ENCODE measurements around the gene SBNO2.

Gene SBNO2

DNA sequence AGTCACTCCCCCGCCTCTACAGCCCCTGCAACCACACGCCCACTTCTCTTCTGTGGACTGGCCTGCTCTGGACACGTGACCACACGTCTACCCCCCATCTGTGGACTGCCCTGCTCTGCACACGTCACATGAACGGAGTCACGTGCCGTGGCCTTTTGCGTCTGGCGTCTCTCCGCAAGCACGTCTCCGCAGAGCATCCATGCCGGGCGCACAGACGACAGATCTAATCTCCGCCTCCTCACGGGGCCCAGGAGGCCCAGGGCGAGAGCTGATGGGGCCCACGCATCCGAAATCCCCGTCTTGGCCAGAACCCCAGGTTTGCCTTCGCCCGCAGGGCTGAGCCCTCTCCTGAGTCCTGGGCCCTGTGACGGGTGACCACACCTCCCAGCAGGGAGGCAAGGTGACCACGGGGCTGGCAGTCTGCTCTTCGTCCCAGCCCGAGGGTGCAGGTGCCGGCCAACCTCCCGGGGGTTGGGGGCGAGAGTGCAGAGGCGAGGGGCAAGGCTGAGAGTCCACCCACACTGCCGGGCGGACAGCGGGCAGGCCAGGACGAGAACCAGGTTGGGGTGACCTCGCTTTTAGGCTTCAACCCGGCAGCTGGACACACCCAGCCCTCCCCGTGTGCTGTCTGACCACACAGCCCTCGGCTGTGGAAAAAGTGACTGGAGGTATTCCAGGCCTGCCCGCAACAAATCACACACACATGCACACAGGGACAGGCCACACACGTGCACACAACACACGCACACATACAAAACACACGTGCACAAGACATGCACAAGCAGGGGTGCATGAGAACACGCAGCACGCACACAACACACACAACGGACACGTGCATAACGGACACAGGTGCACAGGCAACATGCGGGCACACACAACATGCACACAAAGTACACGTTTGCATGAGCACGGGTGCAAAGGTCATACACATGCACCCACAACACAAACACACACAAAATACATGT, 3.9 kb downstream of the SBNO2 start:
- DNase-seq (ENCODE audit: extremely low read depth in 1 of 2, low read depth in 1 of 2) = no peak

GRCh38 chr19:1169411-1169791, 4.7 kb downstream of the SBNO2 start:
- DNase-seq (ENCODE audit: extremely low read depth in 1 of 2, low read depth in 1 of 2) = no peak

DNA sequence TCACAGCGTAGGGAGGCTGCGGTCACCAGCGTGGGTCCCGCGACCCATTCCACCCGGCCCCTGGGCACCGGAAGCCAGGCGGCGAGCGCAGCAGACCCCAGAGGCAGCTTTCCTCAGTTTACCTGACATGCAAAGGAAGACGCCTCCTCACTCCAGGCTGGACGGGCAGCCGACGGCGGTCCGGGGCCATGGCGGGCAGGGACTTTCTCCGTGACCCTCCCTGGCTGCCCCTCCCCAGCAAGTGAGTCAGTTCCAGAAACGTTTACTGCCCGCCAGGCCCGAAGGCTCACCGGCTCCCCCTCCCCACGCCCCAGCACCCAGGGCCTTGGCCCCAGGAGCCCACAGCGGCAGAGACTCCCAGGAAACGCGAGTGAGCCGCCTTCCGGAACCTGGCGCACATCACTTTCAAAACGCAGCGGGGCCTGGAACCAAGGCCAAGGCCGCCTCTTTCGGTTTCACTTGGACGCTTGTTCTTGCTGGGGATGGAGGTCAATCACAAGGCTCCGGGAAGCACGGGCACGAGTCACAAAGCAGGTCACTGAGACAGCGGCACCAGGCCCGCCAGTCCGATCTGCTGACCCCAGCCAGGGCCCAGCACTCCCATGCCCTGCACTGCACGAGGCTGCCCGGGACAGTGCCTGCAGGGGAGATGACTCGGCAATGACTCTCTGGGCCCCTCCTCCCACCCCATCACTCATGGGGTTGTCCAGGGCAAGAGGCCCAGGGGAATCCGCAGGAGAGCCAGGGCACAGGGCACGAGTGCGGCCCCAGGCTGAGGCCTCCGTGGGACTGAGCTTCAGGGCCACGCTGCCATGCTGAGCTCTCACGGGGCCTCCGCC, 5.3 kb downstream of the SBNO2 start:
- no peak for DNase-seq (ENCODE audit: extremely low read depth in 1 of 2, low read depth in 1 of 2)

DNA sequence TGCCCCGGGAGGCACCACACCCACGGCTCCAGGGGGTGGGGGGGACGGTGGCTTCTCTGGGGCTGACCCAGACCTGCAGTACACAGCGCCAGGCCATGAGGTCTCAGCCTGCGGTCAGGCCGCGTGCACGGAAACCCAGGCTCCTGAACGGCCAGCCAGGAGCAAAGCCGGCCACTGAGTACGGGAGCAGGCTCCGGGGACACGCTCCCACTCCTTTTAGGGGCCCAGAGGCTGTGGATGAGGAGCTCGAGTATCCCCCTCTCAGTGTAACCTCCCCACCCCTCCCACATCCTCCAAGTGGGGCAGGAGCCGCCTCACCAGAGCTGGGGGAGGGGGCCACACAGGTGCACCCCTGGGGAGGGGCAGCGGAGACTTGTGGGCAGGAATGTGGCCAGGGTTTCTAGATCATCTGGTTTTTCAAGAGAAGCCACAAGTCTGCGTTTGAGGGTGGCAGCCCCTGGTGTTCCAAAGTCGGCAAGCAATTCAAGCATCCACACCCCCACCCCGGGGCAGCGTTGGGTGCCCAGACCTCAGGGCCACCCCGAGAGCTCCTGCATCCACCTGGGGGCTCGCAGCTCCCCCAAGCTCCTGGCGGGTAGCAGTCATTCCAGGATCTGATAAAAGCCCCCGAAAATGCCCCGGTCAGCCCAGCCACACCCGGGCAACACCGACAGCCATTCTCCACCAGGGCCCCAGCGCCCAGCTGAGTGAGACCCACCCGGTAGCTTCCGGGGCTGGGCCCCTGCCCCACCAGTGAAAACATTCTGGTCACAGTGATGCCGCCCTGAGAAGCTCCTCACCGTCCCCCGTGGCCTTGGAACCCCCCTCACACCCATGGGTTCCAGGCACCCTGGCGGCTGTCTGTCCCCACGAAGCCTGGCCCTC, 6.1 kb downstream of the SBNO2 start:
- DNase-seq (ENCODE audit: extremely low read depth in 1 of 2, low read depth in 1 of 2) = no peak

DNA sequence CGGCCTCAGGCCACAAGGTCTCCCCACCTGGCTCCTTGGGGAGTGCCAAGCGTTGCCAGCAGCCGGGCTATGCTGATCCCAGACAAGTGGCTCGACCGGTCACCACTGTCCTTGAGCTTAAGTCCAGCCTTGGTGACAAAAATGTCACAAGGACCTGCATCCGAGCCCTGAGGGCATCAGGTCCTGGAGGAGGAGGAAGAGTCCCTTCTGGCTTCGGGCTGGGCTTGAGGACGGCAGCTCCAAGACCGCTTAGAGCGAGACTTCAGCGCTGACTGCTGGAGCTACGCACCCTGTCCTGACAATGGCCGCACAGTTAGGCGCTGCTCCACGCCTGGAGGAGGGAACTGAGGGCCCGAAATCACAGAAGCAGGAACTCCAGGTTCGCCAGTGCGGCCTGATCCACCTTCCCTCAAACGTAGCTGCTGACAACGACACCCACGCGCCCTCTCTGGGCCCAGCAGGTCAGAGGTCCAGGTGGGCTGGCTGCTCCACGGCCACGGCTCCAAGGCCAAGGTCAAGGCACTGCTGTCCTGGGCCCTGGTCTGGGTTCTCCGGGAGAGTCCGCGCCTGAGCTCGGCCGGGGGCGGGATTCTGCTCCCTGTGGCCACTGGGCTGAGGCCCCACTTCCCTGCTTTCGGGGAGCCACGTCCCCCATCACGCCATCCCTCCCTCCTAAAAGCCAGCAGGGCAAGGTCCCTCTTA, 7.0 kb downstream of the SBNO2 start:
- DNase-seq (ENCODE audit: extremely low read depth in 1 of 2, low read depth in 1 of 2) = no peak

- no peak for DNase-seq (ENCODE audit: extremely low read depth in 1 of 2, low read depth in 1 of 2)
These were observed 9.2 kb downstream of the SBNO2 start for GRCh38 chr19:1164684-1165531.

DNA sequence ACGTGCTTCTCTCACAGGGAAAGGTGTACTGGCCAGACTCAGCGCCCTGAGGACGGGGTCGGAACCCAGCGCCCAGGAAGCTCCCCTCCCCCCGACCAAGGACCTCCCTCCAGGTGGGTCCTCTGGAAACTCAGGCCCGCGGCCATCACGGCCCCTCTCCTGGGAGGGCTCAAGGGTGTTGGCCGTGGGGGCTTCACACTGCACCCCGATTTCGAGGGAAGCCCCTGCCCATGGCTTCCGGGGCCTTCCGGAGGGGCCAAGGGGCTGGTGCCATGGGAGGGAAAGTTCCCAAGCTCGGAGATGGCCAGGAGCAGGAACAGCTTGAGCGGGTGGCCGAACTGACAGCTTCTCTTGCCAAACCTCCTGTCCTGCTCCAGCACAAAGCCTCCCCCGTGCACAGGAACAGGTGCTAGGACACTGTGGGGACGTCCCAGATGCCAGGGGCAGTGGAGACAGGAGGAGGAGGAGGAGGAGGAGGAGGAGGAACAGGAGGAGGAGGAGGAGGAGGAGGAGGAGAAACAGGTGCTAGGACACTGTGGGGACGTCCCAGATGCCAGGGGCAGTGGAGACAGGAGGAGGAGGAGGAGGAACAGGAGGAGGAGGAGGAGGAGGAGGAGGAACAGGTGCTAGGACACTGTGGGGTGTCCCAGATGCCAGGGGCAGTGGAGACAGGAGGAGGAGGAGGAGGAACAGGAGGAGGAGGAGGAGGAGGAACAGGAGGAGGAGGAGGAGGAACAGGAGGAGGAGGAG, 10.0 kb downstream of the SBNO2 start:
- no peak for DNase-seq (ENCODE audit: extremely low read depth in 1 of 2, low read depth in 1 of 2)

- DNase-seq (ENCODE audit: extremely low read depth in 1 of 2, low read depth in 1 of 2) = no peak
These were observed 10.7 kb downstream of the SBNO2 start for GRCh38 chr19:1163283-1163933.

DNA sequence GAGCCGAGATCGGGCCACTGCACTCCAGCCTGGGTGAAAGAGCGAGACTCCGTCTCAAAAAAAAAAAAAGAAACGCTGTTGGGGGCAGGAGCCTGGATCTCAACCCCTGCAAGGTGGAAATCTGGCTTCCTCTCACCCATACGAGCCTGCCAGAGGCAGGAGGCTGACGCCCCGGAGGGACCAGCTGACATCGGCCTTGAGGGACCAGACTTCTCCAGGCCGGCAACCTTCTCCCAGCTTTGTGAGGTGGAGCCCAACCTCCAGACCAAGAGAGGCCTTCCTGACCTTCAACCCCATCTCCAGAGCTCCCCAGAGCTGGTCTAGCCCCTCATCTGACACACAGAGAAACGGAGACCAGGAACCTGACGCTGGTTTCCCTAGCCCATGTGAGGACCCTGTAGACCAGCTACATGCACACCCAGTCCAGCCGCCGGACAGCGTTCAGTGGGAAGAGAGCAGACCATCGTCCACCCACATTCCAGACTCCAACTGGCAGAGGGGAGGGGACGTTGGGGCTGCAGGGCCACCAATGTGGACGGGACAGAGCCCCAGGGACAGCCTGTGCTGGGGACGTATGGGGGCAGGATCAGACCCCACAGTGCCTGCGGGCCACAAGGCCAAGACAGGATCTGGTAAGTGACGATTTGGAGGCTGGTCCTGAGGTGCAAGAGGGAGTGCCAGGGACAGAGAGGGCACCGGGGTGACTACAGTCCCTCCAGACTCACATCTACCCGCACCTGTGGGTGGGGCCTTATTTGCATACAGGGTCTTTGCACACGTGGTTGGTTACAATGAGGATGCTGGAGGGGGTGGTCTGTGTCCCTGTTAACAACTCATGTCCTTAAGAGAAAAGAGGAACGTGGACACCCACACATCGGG, 11.4 kb downstream of the SBNO2 start:
- no peak for DNase-seq (ENCODE audit: extremely low read depth in 1 of 2, low read depth in 1 of 2)

GRCh38 chr19:1161716-1162115, 12.4 kb downstream of the SBNO2 start:
- no peak for DNase-seq (ENCODE audit: extremely low read depth in 1 of 2, low read depth in 1 of 2)

GRCh38 chr19:1159864-1160595, 14.0 kb downstream of the SBNO2 start:
- DNase-seq (ENCODE audit: extremely low read depth in 1 of 2, low read depth in 1 of 2) = no peak

DNA sequence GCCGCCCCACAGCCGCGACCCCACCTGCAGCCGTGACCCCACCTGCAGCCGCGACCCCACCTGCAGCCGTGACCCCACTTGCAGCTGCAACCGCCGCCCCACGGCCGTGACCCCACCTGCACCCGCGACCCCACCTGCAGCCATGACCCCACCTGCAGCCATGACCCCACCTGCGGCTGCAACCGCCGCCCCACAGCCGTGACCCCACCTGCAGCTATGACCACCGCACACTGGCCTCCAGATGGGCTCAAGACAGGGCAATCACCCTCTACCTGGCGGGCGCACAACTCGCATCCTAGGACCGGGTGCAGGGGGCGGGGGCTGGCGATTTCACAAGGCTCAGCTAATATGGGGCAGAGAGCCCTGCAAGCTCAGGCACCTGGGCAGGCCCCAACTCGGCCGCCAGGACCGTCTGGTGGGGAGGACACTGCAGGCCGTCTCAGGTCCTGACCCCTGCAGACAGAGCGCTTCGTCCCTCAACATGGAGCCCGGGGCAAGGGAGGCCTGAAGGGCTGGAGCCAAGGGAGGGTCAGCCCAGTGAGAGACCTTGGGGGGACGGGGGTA, 15.1 kb downstream of the SBNO2 start:
- no peak for DNase-seq (ENCODE audit: extremely low read depth in 1 of 2, low read depth in 1 of 2)

GRCh38 chr19:1157931-1158884, 15.9 kb downstream of the SBNO2 start:
- no peak for DNase-seq (ENCODE audit: extremely low read depth in 1 of 2, low read depth in 1 of 2)

DNA sequence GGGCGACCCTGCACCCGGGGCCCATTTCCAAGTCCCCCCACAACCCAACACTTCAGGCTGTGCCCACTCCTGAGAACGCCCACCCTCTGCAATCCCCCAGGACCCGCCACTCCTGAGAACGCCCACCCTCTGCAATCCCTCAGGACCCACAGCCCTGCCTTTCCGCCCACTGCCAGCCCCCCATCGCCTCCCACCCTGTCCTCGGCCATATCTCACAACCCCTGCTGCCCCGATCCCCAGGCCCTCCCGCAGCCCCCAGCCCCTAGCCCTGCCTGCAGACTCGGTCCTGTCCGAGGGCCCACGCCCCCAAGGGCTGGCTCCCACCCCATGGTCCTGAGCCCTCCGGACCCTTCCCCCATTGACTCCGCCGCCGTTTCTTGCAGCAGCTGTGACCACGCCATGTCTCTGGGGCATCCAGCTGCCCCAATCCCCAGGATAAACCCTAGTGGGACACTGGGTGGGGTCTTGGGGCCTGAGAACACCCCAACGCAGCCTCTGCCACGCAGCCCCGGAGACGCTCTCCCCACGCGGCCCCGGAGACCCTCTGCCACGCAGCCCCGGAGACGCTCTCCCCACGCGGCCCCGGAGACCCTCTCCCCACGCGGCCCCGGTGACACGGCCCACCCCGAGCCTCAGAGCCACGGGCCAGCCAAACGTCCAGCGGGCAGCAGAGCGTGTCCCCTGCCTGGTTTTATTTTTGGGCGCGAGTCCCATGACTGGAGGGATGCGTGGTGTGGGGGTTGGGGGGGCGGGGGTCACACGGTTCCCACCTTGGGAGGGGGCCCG, 17.0 kb downstream of the SBNO2 start:
- DNase-seq (ENCODE audit: extremely low read depth in 1 of 2, low read depth in 1 of 2) = no peak

All from stimulated activated CD8-positive, alpha-beta memory T cell treated with anti-CD3 and anti-CD28 coated beads, Interleukin-7, amount 100 ng/mL, for 48 hours (primary cell).